Thoracic aorta (tissue), 2 donors: ENCODE data around the gene ABLIM1. TPM values are rescaled to one million over a fixed set of nuclear protein-coding genes. Genes with fewer than 3 reads are reported as not detected.

Experiments used
- ATAC-seq: fragments of 150-250 bp; one replicate; pipeline ENCODE4 v1.8.0; 2017; ENCODE audit warnings: low read depth; ENCODE audit not compliant: insufficient number of reproducible peaks, low FRiP score
- DNase-seq: peaks from one replicate; pipeline ENCODE4 v3.0.0-alpha.2; 2020; ENCODE audit warnings: low spot score
- H3K27ac ChIP-seq, 2 donors: fragments of 200-600 bp; sonication (generic); 1 replicate in 1 of 2; 2 replicates in 1 of 2; pipeline ENCODE4 v1.5.1; 2016; ENCODE audit warnings: mild to moderate bottlenecking in 2 of 2, moderate library complexity in 2 of 2
- H3K27me3 ChIP-seq: fragments of 200-600 bp; sonication (generic); replicated peaks from 2 replicates; pipeline ENCODE4 v1.6.0; 2016; ENCODE audit warnings: mild to moderate bottlenecking; ENCODE audit not compliant: insufficient read depth
- H3K36me3 ChIP-seq: fragments of 200-600 bp; sonication (generic); one replicate; pipeline ENCODE4 v1.5.1; 2016
- H3K4me1 ChIP-seq, 2 donors: fragments of 200-600 bp; sonication (generic); 1 replicate in 1 of 2; 2 replicates in 1 of 2; pipeline versions ENCODE4 v1.5.1 to v1.6.0; 2016; ENCODE audit warnings: low read depth in 2 of 2, mild to moderate bottlenecking in 1 of 2; ENCODE audit not compliant: control insufficient read depth in 1 of 2
- H3K4me3 ChIP-seq: fragments of 200-600 bp; sonication (generic); 2 replicates; pipeline ENCODE4 v1.5.1; 2016; ENCODE audit warnings: mild to moderate bottlenecking
- H3K9me3 ChIP-seq: fragments of 200-600 bp; sonication (generic); 2 replicates; pipeline ENCODE4 v1.5.1; 2016
- CTCF ChIP-seq: fragments of 200-600 bp; sonication (generic); IDR thresholded peaks from one replicate; pipeline ENCODE4 v1.5.1; 2019; ENCODE audit warnings: antibody characterized with exemption
- total RNA-seq, 2 donors: library from RNA; depleted of rRNA; stranded (reverse); fragments of >200 nt; gene quantifications; one replicate each; pipeline versions ENCODE4 v1.1.0 to v1.2.3, GENCODE V29; 2016

Gene ABLIM1
- total RNA-seq, 2 donors from 2014 or later = 47.5 to 111 TPM

DNA sequence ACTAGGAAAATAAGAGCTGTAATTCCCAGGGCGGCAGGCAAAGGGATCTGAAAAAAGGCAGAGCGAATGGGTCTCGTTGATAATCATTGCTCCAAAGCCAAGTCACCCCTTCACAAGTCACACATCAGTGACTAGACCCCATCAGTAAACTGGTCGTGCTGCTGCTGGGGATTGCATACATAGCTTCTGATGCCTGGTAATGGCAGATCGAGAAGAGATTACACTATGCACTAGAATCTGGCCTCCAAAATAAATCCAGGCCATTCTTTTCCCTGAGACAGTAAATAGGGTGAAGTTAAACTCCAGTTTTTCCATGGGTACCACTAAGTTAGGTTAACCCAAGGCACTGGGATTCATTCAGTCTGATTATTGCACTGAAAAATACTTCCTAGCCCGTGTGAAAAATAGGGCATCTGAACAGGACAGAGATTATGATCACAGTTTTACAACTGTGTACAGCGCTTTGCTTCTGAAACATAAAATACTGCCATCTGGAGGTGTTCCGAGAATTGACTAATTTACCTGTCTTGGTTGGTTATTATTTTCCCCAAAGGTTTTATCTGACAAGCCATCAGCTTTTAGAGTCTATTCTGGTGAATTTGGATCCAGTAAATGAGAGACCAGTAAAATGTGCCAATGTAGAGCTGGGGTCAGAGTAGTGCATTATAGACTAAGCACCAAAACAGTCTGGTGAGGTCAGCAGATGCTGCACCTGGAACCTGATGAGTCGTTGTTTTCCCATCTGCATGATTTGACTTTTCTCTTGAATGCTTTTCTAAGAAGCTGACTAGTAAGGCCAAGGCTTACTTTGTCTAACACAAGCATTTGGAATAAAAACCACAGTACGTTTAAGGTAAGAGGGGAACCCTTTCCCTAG lies 170.9 kb downstream of the ABLIM1 start:
- no peaks in the 10 kb centered on the region for H3K9me3 ChIP-seq
- peaks cover 0 to 7% of the 10 kb centered on the region in 2 donors for H3K4me1 ChIP-seq
- no peak overlapping the region for H3K27ac ChIP-seq
- no peak for ATAC-seq
- no peaks in the 10 kb centered on the region for H3K36me3 ChIP-seq
- H3K27me3 ChIP-seq = no peaks in the 10 kb centered on the region
- no peak for DNase-seq
- TF ChIP-seq CTCF = no peak
- H3K4me3 ChIP-seq = no peak overlapping the region

DNA sequence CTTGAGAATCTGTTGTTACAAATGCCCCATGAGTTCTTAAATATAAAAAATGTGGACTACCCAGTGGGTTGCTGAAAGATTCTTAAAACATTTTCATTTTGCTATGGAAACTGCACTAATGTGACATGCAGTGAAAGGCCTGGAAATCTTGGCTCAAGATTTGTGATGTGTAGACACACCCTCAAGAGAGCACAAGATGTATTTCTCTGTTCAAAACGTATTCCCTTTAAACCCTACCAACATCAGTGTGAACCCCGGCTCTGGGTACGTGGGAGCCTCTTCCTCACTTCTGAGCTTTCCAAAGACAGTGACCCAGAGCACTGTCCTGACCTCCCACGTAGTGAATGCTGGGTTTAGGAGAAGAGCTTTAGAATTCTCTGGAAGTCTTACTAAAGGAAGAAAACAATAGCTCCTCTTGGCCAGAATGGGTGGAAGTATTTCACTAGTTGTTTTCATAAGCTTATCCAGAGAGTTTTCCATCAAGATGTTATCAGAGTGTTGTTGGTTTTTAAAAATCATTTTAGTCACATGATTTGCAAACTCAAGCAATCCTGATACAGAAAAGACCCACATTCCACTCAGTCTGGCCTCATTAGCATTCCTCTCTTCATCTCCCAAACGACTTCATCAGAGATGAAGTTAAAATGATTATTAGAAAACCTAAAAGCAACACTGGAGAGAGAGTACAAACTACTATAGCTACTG lies 172.2 kb downstream of the ABLIM1 start:
- no peaks in the 10 kb centered on the region for H3K27me3 ChIP-seq

DNA sequence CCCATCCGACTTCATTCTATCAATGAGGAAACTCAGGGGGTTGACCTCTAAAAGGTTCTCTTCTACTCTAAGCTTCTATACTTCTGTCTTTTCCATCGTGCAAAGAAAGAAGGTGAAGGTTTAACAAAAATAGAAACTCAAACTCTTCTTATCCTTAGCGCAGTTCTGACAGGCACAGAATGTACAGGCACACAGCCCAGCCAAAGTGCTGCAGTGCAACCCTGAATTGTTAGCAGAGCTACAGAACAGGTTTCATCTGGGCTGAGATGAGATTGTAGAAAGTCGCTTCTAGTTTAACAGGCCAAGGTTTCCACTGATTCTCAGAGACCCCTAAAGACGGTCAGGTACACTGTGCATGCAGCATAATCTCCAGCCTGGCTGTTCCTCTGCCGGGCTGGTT lies 174.5 kb downstream of the ABLIM1 start:
- H3K4me1 ChIP-seq = no peaks in the 10 kb centered on the region
- ATAC-seq = no peak

More for the DNA sequence above, 172.2 kb downstream of the ABLIM1 start:
- Histone ChIP-seq H3K4me1 (no peaks in the 10 kb centered on the region), H3K27ac (no peak overlapping the region), H3K36me3 (no peaks in the 10 kb centered on the region), H3K4me3 (no peak overlapping the region), H3K9me3 (no peaks in the 10 kb centered on the region)
- DNase-seq (no peak), ATAC-seq (no peak)
- TF ChIP-seq CTCF = no peak

GRCh38 chr10:114482480-114483304 lies 175.4 kb downstream of the ABLIM1 start:
- Histone ChIP-seq H3K4me1 (no peaks in the 10 kb centered on the region), H3K36me3 (no peaks in the 10 kb centered on the region)
- DNase-seq = no peak

More for the DNA sequence above, 174.5 kb downstream of the ABLIM1 start:
- H3K4me3 ChIP-seq = no peak overlapping the region
- H3K27ac ChIP-seq = no peak overlapping the region
- no peaks in the 10 kb centered on the region for H3K27me3 ChIP-seq
- DNase-seq = no peak
- no peaks in the 10 kb centered on the region for H3K36me3 ChIP-seq
- no peaks in the 10 kb centered on the region for H3K9me3 ChIP-seq
- no peak for TF ChIP-seq CTCF

More at GRCh38 chr10:114482480-114483304, 175.4 kb downstream of the ABLIM1 start:
- Histone ChIP-seq H3K9me3 (no peaks in the 10 kb centered on the region), H3K4me3 (no peak overlapping the region), H3K27me3 (no peaks in the 10 kb centered on the region), H3K27ac (no peak overlapping the region)
- ATAC-seq = no peak
- no peak for TF ChIP-seq CTCF
